Hematopoietic multipotent progenitor cell treated with erythropoietin and hydrocortisone succinate and interleukin-3 and kit ligand, for 17 days (in vitro differentiated cells): ENCODE results near the gene LPAR1.

Experiments
- DNase-seq: peaks from one replicate; pipeline ENCODE4 v3.0.0-alpha.2; 2015; ENCODE audit warnings: low spot score

LPAR1 gene

DNA sequence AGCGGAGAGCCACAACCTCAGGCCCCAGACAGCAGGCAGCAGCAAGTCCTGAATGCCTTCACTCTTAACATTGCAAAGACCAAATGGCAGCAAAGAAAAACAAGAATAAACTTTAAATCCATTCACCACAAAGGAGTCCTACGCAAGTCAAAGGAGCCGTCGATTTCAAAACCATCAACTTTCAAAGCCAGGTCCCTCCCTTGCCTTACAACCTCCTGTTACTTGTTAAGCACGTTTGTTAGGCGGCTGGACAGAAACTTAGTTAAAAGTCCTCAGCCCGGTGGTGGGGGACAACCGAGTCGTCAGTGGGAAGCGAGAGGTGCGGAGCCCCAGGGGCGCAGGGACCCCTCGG, 938 bp downstream of the LPAR1 start:
- no peak for DNase-seq

DNA sequence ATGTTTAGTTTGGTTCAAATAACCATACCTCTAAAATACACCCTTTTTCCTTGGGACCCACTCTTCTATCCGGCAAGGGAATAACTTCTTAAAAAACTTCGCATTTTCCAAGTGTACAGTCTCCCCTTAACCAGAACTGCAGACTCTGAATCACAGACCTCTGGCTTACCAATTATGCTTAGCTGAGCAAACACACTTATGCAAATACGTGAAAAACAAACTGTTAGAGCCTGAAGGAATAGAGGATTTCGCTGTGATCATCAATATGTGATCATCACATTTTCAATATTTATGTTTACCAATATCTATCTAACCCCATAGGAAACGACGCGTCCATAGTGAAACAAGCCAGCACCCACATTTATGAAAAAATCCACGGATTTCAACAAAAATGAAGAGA, 1.3 kb downstream of the LPAR1 start:
- no peak for DNase-seq

DNA sequence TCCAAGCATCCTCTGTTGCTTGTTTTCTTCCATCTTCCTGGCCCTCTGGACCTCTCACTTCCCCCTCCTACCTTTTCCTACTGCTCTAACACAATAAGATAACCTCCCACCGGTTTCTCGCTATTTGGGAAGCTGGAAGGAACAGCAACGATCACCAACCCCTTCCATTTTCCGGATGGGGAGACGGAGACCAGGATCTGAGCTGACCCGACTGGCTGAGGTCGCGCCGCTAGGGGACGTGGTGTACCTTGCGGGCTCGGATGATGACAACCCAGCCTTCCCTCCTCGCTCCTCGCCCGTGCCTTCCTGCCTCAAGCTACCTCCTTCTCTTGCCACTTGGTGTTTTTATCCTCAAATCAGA, 1.9 kb downstream of the LPAR1 start:
- no peak for DNase-seq

DNA sequence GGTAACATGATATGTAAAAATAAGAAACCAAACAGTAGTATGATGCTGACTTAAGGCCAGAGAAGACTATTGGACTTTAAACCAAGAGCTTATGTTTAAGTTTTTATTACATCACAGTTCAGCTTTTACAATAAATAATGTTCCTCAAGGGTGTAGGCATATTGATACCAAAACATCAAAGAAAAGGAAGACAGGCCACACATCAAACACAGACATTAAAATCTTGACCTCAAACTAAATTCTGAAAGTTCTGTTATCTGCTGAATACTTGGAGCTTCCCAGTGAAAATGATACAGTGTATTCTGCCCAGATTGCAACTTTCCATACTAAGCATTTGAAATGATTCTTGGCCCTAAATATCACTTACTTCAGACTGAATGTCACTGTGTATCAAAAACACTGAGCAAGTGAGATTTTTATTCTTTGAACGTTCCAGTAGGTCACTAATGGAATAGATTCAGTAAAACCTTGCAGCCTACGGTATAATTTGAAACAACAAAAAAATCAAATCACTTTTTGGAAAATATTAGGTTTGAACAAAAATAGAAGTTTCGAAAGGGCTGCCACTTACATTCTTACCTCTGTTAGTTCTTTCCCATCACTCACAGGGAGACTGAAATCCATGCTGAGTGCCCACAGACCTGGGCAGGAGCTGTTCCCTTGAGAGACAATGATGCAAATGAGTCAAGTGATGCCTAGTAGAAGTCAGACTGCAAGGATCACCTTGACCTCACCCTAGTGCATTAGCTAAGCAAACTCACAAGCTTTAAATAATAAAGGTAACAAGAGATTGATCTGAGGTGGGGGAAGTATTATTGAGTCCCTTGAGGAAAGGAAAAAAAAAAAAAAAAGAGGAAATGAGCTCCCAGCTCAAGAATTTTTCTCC, 2.5 kb downstream of the LPAR1 start:
- DNase-seq: no peak

DNA sequence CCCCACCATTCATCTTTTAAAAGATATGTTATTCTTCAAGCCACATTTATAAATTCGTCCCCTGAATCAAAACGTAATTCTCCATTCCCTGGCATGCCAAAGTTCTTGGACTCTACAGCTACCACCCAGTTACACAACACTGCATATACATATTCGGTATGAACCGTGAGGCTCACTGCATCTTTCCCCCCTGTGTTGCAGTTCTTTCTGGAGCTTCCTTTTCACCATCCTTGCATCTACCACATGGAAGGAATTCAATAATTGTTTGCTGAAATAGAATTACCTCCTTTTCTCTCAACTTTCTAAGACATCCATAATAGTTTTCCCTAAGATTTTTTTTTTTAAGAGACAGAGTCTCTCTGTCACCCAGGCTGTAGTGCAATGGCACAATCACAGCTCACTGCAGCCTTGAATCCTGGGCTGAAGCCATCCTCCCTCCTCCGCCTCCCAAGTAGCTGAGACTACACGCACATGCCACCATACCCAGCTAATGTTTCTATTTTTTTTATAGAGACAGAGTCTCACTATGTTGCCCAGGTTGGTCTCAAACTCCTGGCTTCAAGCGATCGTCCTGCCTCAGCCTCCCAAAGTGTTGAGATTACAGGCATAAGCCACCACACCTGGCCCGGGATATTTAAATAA, 3.3 kb downstream of the LPAR1 start:
- DNase-seq: no peak

DNA sequence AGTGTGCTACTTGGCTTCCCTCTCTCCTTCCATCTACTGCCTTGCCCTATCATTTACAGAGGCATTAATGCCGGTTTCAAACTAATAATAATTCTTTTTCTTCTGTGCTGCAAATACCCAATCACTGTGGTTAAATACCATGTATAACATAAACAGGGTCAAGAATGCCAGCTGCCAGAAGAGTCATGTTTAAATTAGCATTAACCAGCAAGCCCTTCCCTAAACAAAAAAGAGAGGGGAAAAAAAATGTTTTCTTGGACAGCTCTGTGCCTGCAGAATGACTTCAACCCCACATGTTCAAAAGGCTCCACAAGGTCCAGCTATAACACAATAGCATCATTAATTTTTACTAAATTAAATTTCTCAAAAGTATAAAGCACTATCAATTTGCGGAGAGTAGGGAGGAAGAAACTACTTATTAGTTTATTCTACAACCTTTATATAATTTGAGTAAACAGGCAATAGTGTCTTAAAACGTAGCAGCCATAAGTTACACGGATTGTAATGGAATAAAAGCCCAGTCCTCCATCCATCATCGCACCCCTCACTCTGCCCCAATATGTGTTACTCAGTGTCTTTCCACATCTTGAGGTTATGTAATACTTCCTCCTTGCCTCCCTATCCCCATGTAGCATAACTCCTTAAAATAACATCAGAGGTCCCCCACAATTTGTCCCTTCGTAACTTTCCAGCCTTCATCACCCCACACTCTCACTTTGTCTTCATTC, 3.9 kb downstream of the LPAR1 start:
- no peak for DNase-seq

DNA sequence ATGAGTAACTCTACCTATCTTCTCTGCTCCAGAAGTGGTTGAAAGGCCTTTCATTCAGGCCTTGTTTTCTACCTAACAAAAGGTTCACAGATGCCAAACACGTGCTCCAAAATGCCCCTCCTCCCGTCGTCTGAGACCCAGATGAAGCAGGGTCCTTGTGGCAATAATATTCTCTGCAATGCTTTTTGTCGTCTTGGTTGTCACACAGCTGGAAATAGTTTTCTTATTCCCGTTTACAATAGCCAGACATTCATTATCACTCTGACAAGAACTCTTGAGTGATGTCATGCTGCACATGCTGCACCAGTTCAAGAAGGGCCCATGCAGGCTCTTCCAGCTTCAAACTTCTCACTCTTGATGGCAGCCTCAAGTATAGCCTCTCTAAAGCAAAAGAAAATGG, 7.8 kb downstream of the LPAR1 start:
- no peak for DNase-seq

DNA sequence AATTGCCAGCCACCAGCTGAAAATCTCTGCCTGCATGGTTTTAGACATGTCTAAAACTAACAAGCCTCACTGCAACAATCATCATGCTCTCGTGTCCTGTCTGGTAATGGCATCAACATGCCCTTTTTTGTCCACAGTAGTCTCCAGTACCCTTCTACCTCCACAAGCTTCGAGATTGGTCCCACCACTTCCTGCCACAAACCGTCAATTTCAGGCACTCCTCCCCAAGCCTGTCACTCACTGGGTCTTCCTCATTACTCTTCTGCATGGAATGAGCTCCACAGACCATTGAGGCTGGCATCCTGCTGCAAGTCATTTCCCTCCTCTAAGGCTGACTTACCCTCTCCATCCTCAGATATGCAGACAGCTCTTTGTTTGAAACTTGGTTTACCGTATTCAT, 9.0 kb downstream of the LPAR1 start:
- no peak for DNase-seq

DNA sequence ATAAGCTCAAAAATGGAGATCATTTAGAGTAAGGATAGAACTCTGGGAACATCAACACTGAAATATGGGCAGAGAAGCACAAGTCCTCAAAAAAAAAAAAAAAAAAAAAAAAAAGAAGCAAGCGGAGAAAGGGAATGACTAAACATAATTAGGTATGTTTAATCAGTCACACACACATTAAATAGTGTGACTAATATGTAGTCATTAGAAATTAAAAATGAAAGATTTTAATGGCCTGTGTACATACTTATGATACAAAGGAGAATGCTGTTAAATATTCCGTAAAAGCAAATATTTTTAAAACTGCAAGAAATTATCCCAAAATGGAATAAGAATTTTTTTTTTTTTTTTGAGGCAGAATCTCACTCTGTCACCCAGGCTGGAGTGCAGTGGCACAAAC, 10.5 kb downstream of the LPAR1 start:
- no peak for DNase-seq

DNA sequence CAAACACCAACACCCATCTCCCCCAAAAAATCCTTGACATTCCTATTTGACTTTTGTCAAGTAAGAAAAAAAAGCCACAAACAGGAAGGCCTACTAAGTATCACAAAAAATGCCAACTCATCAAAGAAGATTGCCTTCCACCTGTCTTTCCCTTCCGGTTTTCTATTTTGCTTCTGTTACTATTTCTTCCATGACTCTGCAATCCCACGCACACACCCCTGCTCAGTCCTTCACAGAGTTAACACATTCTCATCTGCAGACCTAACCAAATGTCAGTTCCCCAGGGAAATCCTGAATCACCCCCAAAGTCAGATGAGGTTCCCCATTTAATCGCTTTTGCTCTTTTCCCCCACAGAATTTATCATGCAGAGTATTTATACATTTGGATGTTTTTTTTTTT, 15.1 kb downstream of the LPAR1 start:
- no peak for DNase-seq

DNA sequence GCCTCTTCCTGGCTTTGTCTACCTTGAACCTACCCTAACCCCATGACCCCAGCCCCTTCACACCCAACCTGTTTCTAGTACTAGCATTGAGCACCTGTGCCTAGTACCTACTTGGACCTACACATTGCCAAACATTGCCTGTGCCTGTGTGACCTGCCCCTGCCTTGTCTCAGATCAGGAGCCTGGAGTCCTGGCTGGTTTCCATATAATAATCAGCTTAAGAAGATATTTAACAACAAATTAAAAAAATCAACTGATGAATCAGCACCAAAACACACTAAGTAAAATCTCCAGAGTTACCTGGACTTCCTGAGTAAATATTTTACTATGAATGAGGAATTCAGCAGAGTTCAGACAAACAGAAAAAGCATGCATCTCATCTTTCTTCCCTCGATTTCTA, 17.7 kb downstream of the LPAR1 start:
- DNase-seq: no peak

DNA sequence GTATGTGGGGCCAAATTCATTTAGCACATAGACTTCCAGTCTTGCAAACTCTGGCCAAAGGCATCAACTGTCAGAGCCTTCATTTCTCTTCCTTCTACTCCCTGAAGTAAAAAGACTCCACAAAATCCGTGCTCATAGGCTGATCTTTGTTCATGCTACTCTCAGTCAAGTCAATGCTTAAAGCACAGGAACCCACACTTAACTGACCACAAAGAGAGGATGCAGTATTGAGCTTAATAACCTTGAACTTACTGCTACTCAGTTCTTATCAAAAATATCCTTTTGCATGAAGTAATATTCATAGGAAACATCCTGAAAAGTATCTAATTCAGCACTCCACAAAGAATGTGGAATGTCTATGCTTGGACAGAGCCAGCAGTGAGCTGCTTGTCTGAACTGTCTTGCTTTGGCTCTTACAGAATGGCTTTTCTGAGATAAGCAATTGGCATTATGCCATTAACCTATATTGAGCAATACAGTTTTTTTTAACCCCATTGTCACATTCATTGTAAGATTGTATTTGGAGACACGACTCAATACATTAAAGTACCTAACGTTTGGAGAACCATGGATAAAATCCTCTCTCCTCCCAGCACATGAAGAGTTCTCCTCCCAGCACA, 21.7 kb downstream of the LPAR1 start:
- no peak for DNase-seq

DNA sequence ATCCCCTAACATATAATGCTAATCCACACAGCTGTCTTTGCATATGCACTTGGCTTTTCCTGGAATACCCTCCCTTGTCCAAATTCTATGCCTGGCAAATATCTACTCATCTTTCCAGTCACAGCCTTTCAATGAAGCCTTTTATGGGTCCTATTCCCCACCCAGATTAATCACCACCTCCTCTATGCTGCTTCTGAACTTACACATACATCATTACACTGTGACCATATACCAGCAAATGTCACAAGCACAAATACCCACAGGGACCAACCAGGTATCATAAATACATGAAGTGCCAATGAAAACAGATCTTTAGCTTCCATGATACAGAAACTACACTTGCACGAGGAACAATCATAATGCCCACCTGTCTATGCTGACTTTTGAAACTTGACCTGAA, 22.3 kb downstream of the LPAR1 start:
- no peak for DNase-seq

DNA sequence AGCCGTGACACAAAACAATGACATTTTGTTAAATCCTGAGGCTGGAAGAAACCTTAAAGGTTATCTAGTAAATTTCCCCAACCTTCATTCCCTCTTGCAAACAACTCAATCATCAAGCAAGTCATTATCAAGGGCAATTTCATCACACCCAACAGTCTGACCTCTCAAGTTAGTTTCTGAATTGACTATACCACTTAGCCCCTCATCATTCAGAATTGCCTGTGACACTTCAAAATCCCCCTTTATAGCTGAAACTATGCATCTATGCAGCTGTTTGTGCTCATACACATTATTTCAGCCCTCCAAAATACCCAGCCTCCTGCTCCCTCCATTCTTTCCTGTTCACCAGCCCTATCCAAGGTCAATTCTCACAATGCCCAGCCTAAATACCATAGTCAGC, 24.6 kb downstream of the LPAR1 start:
- DNase-seq: no peak

DNA sequence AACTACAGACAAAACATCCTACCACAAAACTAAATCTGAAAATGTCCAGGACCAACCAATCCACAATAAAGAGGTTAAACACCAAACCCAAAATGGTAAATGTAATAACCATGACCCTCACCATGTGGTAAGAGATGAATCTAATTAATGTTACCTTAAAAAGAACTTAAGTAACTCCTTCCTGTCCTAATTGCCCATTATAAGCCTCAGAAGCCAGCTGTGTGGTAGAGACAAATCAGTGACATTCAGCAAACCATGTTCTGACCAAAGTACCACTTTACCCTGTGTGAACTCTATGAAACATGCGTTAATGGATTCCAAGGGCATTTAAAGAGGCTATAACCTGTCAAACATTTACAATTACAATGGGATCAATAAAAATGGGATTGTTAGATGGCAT, 25.0 kb downstream of the LPAR1 start:
- DNase-seq: no peak

DNA sequence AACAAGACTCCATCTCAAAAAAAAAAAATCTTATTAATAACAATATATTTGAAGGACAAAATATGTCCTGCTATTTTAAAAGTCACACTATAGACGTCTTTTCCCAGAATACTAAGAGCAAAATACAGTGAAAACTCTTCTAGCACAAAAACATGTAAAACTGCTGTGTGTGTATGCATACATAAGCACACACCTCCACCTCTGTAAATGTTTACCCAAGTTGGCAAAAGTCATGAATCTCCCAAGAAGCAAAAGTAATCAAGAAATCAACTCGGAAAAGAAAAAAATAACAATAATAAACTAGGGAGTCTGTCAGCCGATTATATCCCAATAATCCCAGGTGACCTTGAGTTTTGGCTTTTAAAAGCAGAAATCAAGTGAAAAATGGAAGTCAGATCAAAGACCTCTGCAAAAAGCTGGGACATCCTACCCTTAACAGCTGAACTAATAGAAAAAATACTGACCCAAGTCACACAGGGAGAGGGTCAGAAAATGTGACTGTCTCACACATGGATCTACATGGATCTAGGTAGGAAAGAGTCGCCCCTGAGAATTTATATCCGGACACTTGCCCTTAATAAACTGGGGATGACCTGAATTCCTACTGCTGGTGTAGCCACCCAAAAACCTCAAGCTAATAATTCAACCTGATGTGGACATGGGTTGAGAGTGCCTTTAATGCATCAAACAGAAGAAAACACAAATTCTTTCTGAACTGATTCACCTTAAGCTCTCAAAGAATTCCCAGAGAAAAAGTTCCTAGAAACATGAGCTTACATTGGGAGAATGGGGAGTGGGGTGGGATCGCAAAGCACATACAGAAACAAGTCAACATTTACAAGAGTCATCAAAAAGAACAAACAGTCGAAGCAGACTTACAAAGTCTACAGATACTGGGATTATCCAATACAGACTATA, 29.9 kb downstream of the LPAR1 start:
- no peak for DNase-seq

DNA sequence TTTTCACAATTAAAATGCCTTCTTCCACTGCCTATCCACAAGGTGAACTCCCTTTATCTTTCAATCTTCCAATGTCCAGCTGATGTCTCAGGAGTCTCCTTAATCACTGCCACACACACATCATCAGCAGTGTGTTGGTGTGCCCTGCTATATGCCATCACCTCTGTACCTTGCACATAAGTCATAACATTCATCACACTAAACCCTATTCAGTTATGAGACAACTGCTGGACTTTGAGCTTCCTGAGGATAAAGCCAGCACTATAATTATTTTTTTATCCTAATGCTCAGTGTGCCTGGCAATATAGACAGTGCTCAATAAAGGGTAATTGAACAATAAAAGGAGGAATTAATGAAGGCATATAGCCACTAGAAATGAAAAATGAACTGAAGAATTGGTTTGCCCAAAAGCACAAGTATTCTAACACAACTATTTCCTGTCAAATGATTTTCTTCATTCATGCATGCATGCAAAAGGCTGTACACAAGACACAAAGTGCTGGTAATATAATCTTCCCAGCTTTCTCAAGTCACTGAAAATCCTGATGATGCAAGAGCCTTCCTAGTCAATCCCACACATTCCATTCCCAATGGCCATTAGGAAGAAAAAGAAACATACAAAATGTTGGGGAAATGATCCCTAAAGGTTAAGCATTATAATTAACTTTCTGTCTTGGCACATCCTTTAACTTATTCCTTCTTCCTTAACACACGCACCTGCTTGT, 32.4 kb downstream of the LPAR1 start:
- DNase-seq: no peak

DNA sequence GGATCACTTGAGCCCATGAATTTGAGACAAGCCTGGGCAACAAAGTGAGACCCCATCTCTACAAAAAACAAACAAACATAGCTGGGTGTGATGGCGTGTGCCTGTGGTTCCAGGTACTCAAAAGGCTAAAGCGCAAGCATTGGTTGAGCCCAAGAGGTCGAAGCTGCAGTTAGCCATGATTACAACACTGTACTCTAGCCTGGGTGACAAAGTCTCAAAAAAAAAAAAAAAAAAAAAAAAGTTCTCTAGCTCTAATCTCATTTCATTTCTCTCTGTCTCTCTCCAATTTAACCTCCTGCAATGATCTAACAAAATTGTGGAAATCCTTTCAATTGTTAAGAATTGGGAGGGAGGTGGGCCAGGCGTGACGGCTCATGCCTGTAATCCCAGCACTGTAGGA, 33.3 kb downstream of the LPAR1 start:
- no peak for DNase-seq

DNA sequence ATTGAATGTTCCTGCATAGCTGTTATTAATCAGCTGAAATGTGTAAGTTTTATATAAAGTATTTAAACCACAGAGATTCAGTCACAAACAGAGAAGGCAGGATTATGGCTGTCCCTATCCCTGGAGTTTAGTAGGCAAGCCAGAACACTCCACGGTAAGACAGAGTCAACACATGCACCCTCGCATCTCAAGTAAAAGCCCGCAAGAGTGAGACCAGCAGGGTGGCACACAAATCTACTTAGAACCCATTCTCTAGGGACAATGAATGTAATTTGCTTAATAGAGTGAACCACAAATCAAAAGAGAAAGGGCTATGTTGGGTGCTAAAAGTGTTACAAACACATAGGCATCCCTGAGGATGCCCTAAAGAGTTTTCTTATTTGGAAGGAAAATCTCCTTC, 35.1 kb downstream of the LPAR1 start:
- no peak for DNase-seq

DNA sequence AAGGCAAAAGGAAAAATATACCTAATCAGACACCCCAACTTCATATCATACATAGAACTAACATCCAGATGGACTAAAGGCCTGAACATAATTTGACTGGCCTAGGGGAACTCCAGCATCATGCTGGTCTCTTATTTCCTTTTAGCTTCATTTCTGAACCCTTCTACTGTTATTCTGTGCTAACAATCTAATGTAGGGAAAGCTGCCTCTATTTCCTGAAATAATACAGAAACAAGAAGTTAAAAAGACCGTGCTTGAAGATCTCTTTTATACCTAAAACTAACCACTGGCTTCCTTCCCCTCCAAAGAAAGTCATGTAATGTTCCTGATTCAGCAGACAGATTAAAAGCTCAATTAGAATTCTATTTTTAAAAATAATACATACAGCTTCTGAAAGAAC, 36.7 kb downstream of the LPAR1 start:
- DNase-seq: no peak

DNA sequence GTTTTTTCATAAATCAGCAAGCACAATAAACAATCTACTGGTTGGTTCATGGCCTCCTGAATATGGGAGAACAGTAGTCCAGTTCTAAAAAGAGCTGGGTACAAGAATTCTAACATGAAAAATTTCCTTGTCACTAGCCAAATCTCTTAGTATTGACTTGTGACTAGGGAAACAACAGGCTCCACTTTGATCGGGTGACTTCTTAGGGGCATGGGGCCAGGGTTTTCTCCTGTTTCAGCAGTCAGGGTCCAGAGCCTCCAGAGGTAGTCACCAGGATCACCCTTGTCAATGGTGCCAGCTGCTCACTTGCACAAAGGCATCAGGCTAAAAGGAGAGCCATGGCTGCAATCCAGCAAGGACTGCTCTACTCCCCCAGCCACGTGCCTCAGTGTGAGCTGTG, 38.1 kb downstream of the LPAR1 start:
- no peak for DNase-seq
